Cardiac muscle cell (in vitro differentiated cells and primary cell): ENCODE data around the gene TRABD2B. TPM values are rescaled to one million over a fixed set of nuclear protein-coding genes. Genes with fewer than 3 reads are reported as not detected.
A peak's percentile ranks its signal among the peaks of the same experiment; 100 is the strongest.

Source experiments
- DNase-seq, 2 donors: peaks; one replicate each; pipeline versions ENCODE4 v3.0.0 to v3.0.0-alpha.2; 2010 to 2017; ENCODE audit warnings: low read depth in 1 of 2, low spot score in 1 of 2
- H3K27ac ChIP-seq: fragments of 200-600 bp; sonication (generic); 2 replicates; pipeline ENCODE4 v1.5.1; 2016
- H3K27me3 ChIP-seq: fragments of 200-600 bp; sonication (generic); 2 replicates; pipeline ENCODE4 v1.6.0; 2016; ENCODE audit warnings: control low read depth
- H3K36me3 ChIP-seq: fragments of 200-600 bp; sonication (generic); 2 replicates; pipeline ENCODE4 v1.5.1; 2016; ENCODE audit warnings: control low read depth
- H3K4me1 ChIP-seq: fragments of 200-600 bp; sonication (generic); 2 replicates; pipeline ENCODE4 v1.8.1; 2017; ENCODE audit warnings: low read depth, mild to moderate bottlenecking, mixed run types
- H3K4me3 ChIP-seq: fragments of 200-600 bp; sonication (generic); 2 replicates; pipeline ENCODE4 v1.5.1; 2016; ENCODE audit warnings: mild to moderate bottlenecking
- H3K9me3 ChIP-seq: fragments of 200-600 bp; sonication (generic); 2 replicates; pipeline ENCODE4 v1.5.1; 2017; ENCODE audit warnings: low read depth, mild to moderate bottlenecking, control low read depth
- polyA plus RNA-seq: library from polyadenylated mRNA; unstranded; fragments of >200 nt; fragmentation: Nextera tagmentation; extraction: Ambion mirVana; gene quantifications from 2 replicates; pipeline ENCODE4 v1.2.1, GENCODE V29; 2016
- total RNA-seq: library from RNA; depleted of rRNA; stranded (reverse); fragments of >200 nt; gene quantifications from 2 replicates; pipeline ENCODE4 v1.2.3, GENCODE V29; 2016
- TF ChIP-seq, protein P1 (sequence below): IDR thresholded peaks from 2 replicates; pipeline ENCODE4 v1.5.1; 2012; ENCODE audit warnings: low read depth, mild to moderate bottlenecking, low read length

The TRABD2B gene
- total and polyA plus RNA-seq, 2 experiments from 2014 or later, result 0.60 to 0.82 TPM

DNA sequence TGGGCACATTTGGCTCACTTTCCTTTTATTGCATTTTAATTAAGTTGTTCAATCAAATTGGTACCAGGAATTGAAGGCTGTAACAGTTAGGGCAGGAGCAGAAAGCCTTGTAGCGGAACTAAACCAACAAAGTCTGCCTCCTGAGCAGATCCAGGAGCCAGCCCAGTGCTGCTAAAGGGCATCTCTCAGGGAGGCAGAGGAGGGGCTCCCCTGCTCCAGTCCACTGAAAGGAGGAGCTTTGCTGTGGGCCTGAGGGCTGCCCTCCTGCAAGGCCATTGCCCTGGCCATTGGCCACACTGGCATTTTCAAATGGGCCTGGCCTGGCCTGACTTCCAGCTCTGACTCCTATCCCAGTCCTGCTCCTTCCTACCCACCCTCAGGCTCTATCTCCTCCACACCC is 3.7 kb upstream of the TRABD2B start:
- no peak overlapping the region for H3K4me3 ChIP-seq
- peaks cover 14% of the 10 kb centered on the region for H3K4me1 ChIP-seq
- no peaks in the 10 kb centered on the region for H3K9me3 ChIP-seq
- H3K27ac ChIP-seq, result no peak overlapping the region
- peaks cover 19% of the 10 kb centered on the region for H3K27me3 ChIP-seq
- TF ChIP-seq, protein P1, sequence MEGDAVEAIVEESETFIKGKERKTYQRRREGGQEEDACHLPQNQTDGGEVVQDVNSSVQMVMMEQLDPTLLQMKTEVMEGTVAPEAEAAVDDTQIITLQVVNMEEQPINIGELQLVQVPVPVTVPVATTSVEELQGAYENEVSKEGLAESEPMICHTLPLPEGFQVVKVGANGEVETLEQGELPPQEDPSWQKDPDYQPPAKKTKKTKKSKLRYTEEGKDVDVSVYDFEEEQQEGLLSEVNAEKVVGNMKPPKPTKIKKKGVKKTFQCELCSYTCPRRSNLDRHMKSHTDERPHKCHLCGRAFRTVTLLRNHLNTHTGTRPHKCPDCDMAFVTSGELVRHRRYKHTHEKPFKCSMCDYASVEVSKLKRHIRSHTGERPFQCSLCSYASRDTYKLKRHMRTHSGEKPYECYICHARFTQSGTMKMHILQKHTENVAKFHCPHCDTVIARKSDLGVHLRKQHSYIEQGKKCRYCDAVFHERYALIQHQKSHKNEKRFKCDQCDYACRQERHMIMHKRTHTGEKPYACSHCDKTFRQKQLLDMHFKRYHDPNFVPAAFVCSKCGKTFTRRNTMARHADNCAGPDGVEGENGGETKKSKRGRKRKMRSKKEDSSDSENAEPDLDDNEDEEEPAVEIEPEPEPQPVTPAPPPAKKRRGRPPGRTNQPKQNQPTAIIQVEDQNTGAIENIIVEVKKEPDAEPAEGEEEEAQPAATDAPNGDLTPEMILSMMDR, result no peak
- no peaks in the 10 kb centered on the region for H3K36me3 ChIP-seq
- DNase-seq, result no peak

DNA sequence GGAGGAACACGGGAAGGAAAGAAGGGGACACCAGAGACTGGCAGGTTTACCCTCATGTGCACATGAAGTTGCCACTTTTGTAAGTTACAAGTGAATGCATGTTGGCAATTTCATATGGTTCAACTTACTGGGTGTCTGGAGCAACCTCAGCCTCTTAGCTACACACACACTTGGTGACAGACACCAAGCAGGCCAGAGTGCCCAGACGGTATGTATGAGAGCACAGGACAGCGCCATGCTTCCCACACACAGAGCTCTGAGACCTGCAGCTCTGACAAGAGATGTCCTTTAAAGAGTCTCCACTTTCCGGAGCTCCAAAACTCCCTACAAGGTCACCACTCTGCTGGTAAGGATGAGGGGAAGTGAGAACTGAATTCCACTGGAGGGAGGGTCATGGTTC is 1.9 kb upstream of the TRABD2B start:
- TF ChIP-seq, protein P1, result no peak
- no peaks in the 10 kb centered on the region for H3K36me3 ChIP-seq
- peak in 1 of 2 donors; percentile 65 for DNase-seq
- no peak overlapping the region for H3K4me3 ChIP-seq
- peaks cover 32% of the 10 kb centered on the region for H3K27me3 ChIP-seq
- peaks cover 14% of the 10 kb centered on the region for H3K4me1 ChIP-seq
- no peak overlapping the region for H3K27ac ChIP-seq
- H3K9me3 ChIP-seq, result no peaks in the 10 kb centered on the region

DNA sequence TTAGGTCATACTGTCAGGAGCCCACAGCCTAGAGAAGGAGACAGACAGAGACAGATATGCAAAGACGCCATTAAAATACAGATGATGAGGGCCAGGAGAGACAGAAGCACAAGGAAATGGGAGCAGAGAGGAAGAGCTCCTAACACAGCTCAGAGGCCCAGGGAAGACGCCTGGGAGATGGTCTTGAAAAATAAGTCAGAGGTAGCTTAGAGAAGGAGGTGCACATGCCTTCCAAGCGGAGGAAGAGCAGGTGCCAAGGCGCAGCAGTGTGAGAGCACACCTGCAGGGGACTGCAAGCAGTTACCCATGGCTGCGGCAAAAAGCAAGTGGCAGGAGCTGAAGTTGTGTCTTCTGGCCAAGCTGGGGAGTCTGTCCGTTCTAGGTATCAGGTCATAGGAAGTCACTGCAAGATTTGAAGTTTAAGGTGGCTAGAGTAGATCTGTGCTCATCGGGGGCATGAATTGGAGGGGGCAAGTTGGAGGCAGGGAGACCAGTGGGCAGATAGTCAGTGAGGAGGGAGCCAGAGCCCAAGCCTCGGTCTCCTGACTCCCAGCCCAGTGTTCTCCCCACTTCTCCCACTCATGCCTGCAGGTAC is 1.3 kb upstream of the TRABD2B start:
- no peaks in the 10 kb centered on the region for H3K36me3 ChIP-seq
- TF ChIP-seq, protein P1, result no peak
- no peak overlapping the region for H3K27ac ChIP-seq
- peaks cover 34% of the 10 kb centered on the region for H3K27me3 ChIP-seq
- peaks cover 14% of the 10 kb centered on the region for H3K4me1 ChIP-seq
- H3K4me3 ChIP-seq, result no peak overlapping the region
- H3K9me3 ChIP-seq, result no peaks in the 10 kb centered on the region
- no peak for DNase-seq

DNA sequence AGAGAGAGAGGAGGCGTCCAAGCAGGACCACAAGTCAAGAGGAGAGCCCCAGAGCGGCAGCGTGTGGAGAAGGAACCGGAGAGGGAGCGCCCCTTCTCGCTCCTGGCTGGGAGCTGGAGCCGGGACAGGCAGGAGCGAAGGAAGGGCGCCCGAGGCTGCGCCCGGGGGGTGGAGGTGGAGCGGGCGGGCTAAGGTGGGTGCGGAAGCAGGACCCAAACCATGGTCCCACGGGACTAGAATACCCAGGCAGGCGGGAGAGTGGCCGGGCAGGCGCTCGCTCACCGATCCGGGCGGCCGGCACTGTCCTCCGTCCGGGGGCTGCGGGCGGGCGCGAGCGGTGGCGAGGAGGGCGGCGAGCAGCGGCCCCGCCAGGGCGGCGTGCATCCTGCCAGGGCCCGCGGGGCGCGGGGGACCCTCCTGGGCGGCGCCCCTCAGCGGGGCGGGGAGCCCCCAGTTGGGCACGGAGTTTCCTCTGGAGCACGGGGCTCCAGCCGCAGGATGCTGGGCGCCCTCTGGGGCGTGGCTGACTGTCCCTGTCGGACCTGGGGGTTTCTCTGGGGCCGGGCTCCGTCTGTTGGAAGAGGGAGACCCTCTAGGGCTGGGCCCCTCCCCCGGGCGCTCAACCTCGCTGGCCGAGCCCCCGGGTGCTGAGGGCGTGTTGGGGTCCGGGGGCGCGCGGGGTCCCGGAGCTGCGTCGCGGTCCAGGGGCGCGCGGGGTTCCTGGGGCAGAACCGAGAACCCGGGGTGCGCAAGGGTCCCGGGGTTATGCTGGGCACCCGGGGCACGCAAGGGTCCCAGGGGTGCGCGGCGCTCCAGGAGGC is 569 bp downstream of the TRABD2B start:
- peak; percentile 30 to 59 for DNase-seq

DNA sequence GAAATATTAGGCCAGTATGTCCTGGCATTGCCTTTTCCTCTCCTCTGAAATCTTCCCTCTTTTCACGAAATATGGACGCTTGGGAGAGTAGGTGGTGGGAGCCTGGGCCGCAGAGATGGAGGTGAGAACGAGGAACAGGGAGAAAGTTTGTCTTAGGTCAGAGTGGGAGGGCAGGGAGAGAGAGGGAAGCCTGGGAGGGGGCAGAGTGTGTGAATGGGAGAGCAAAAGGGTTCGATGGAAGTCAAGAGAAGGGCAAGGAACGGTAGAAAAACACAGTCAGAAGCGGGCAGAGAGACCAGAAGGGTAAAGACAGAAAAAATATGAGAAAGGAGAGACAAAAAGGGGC is 1.2 kb downstream of the TRABD2B start:
- Histone ChIP-seq H3K4me3 (peak overlapping the region; percentile 88), H3K27ac (no peak overlapping the region)
- TF ChIP-seq, protein P1, result no peak

More for the DNA sequence above, 569 bp downstream of the TRABD2B start:
- H3K27ac ChIP-seq, result no peak overlapping the region
- H3K4me1 ChIP-seq, result peaks cover 19% of the 10 kb centered on the region
- TF ChIP-seq, protein P1, result no peak
- no peaks in the 10 kb centered on the region for H3K36me3 ChIP-seq
- peak overlapping the region; percentile 88 for H3K4me3 ChIP-seq
- H3K9me3 ChIP-seq, result no peaks in the 10 kb centered on the region
- H3K27me3 ChIP-seq, result peaks cover 47% of the 10 kb centered on the region

More for the DNA sequence above, 1.2 kb downstream of the TRABD2B start:
- H3K4me1 ChIP-seq, result peaks cover 19% of the 10 kb centered on the region
- peaks cover 47% of the 10 kb centered on the region for H3K27me3 ChIP-seq
- H3K9me3 ChIP-seq, result no peaks in the 10 kb centered on the region
- no peaks in the 10 kb centered on the region for H3K36me3 ChIP-seq
- no peak for DNase-seq
